Hypothalamus (tissue), 51 donors: ENCODE results near the gene ESRRA.
"Not testable (repeated sequence)": the region's sequence is repeated elsewhere in the genome, so short reads cannot be mapped to it uniquely, and the experiment has no call there.

Source experiments
- DNase-seq, 51 donors: peaks; one replicate each; lab custom pipeline; 2025; lab: John Stamatoyannopoulos, UW

Gene ESRRA

DNA sequence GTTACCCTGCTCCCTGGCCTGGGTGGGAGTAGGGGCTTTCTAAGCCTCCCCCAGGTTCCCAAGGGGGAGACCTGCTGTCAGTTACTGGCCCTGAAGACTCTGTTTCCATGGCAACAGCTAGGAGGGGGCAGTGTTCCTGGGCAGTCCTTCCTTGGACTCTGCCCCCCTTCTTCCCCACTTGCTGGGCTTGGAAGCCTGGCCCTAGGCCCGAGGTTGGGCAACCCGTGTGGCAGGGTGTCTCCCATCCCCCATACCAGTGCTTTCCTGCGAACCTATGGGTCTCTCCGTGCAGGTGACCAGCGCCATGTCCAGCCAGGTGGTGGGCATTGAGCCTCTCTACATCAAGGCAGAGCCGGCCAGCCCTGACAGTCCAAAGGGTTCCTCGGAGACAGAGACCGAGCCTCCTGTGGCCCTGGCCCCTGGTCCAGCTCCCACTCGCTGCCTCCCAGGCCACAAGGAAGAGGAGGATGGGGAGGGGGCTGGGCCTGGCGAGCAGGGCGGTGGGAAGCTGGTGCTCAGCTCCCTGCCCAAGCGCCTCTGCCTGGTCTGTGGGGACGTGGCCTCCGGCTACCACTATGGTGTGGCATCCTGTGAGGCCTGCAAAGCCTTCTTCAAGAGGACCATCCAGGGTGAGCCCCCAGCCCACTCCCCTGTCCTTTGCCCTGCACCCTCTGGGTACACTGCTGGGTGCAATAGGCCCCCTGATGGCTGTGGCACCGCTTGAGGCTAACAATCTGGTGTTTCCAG is 1.7 kb downstream of the ESRRA start:
- DNase-seq, result peak in 21 of 51 donors; percentile 20 to 73 (median 35)

DNA sequence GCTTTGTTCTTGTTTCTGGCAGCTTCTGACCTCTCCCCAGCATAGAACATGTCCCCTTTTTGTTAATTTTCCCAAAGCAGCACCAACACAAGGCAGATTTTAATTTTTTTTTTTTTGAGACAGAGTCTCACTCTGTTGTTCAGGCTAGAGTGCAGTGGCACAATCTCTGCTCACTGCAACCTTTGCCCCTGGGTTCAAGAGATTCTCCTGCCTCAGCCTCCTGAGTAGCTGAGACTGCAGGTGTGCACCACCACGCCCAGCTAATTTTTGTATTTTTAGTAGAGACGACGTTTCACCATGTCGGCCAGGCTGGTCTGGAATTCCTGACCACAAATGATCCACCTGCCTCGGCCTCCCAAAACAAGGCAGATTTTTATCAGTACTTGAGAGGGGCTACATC is 2.5 kb downstream of the ESRRA start:
- not testable (repeated sequence) for DNase-seq

DNA sequence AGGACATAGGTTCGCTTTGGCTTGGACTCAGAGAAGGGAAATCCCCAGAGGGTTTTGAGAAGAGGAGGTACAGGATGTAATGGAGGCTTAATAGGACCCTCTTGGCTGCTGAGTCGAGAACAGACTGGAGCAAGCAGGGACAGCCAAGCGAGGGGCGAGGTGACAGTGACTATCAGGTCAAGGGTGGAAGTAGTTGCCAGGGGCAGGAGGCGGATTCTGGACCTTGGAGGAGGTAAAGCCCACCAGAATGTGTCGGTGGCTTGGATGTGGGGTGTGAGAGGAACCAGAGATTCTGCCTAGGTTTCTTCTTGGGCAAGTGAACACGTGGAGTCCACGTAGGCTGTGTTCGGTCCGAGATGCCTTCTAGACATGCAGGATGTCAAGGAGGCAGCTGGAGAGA is 7.6 kb downstream of the ESRRA start:
- no peak for DNase-seq

DNA sequence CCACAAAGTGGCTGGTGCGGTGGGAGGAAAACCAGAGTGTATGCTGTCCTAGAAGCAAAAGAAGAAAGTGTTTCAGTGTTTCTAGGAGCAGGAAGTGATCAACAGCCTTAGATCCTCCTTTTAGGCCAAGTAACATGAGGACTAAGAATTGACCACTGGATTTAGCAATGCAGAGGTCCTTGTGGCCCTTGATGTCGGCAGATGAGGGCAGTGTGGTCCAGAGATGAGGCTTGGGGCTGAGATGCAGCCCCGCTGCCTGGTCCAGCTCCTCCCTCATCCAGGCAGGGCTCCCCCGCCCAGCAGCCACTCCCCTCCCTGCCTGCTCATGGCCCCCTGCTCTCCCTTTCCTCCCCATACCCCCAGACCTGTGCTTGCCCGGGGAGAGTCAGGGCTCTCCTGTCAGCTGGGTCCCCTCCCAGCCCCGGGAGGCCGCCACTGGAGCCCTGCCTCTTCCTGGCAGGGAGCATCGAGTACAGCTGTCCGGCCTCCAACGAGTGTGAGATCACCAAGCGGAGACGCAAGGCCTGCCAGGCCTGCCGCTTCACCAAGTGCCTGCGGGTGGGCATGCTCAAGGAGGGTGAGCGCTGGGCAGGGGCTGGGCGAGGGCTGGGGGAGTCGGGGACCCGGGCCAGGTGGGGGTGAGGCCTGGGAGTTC is 8.3 kb downstream of the ESRRA start:
- peak in 14 of 51 donors; percentile 18 to 61 (median 32) for DNase-seq

DNA sequence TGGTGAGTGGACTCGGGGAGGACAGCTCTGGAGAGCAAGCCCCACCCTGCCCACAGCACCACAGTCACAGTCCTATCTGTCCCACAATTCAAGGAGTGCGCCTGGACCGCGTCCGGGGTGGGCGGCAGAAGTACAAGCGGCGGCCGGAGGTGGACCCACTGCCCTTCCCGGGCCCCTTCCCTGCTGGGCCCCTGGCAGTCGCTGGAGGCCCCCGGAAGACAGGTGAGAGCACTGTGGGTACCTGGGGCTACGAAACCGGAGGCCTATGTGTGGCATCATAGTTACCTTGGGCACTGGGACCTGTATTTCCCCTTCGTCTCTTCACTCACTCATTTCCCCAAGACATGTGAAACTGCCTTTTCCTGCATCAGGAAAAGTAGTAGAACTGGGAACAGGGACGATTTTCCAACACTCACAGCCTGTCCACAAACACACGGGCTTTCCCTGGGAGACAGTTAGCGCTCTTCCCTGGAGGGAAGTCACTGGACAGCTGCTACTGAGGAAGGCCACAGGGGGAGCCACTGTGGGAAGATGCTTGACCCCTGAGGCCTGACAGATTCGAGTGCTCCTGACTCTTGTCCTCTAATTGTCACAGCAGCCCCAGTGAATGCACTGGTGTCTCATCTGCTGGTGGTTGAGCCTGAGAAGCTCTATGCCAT is 9.0 kb downstream of the ESRRA start:
- DNase-seq, result no peak

DNA sequence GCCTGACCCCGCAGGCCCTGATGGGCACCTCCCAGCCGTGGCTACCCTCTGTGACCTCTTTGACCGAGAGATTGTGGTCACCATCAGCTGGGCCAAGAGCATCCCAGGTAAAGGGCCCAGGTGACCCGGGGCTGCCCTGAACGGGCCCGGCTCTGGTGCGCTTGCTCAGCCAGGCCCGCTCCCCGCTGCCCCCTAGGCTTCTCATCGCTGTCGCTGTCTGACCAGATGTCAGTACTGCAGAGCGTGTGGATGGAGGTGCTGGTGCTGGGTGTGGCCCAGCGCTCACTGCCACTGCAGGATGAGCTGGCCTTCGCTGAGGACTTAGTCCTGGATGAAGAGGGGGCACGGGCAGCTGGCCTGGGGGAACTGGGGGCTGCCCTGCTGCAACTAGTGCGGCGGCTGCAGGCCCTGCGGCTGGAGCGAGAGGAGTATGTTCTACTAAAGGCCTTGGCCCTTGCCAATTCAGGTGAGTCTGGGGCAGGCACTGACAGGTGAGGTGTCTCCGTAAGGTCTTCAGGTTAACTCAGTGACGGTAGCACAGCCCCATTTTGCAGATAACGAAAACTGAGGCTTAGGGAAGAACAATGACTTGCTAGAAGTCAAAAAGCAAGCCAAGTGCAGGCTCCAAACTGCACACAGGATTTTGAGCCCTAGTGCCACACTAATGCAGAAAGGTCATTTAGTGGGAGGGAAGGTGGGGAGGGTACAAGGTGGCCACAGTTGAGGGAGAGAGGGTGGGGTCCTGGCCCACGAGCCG is 9.7 kb downstream of the ESRRA start:
- DNase-seq, result no peak

- DNase-seq, result not testable (repeated sequence)
These were observed 10.6 kb downstream of the ESRRA start for GRCh38 chr11:64315667-64316526.

DNA sequence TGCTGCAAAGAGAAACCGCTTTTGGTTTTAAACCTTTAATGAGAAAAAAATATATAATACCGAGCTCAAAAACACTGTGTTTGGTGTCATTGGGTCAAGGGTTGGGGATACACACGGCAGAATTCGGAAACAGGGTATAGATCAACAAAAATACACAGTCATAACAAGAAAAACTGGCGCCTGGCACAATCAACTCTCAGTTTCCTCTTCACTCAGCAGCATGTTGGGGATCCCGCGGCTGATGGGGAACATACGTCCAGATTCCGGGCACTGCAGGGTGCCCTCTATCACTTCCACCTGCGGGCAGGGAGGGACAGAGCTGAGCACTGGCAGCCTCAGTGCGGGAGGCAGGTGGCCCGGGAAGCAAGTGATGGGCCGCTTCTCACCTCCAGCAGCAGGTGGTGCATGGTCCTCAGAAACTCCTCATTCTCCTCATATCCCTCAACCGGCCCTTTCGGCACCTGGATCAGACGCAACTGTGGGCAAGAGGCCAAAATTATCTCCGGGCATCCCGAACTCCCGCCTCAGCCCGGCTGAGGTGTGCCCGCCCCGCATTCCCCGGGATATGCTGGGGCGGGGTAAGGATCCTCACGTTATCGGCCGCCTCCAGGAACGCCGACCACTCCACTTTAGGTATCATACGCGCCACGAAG is 11.5 kb downstream of the ESRRA start:
- no peak for DNase-seq

- peak; percentile 74 to 99 (median 94) for DNase-seq
These were observed 12.1 kb downstream of the ESRRA start, which contains the start of gene TRMT112 for GRCh38 chr11:64317325-64317960. TSS of gene TRMT112 (minus strand) at chr11:64317559. CDS start at chr11:64317526, 33 bp downstream.

DNA sequence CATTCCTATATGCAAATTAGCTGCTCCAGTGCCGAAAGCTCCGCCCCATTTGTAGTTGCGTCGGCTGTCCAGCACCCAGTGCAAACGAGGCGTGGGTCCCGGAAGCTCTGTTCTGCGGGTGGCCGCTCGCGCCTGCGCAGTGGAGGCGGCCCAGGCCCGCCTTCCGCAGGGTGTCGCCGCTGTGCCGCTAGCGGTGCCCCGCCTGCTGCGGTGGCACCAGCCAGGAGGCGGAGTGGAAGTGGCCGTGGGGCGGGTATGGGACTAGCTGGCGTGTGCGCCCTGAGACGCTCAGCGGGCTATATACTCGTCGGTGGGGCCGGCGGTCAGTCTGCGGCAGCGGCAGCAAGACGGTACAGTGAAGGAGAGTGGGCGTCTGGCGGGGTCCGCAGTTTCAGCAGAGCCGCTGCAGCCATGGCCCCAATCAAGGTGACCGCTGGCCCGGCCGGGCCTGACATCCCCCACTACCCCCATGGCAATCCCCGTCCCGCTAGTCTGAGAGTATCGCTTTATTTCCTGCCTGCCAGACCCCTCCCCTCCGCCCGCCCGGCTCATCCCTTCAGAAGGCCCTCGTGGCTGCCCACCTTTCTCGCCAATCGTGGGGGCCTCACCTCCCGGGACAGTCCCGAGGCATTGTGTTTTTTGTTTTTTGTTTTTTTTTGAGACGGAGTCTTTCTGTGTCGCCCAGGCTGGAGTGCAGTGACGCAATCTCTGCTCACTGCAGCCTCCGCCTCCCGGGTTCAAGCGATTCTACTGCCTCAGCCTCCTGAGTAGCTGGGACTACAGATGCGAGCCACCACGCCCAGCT is 12.8 kb downstream of the ESRRA start, which contains the start of gene PRDX5:
TSS of gene PRDX5 (plus strand) at position 161 of the 805 bp plus-strand sequence. CDS start at position 256, 95 bp downstream.
- peak; percentile 76 to 99 (median 94) for DNase-seq

- DNase-seq, result no peak
These were observed 13.7 kb downstream of the ESRRA start for GRCh38 chr11:64318766-64319761.

- DNase-seq, result no peak
These were observed 15.2 kb downstream of the ESRRA start for GRCh38 chr11:64320556-64320955.

- no peak for DNase-seq
These were observed 15.7 kb downstream of the ESRRA start for GRCh38 chr11:64321026-64321425.

GRCh38 chr11:64321533-64321932 is 16.2 kb downstream of the ESRRA start:
- DNase-seq, result no peak

DNA sequence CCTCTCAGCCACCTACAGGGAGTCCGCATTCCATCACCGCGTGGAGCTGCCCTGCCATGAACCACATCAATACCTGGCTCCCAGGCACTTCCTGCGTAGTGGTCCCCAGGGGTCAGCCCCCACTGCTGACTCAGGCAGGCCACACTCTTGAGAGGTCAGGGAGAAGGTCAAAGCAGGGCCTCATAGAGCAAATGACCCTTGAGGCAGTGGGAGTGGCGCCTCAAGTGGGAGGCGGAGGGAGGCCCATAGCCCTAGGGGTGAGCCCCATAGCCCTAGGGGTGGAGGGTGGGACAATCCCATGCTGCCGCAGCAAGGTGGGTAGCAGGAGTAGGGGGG is 17.6 kb downstream of the ESRRA start:
- DNase-seq, result no peak

- no peak for DNase-seq
These were observed 18.0 kb downstream of the ESRRA start for GRCh38 chr11:64323373-64323772.

- DNase-seq, result not testable (repeated sequence)
These were observed 18.7 kb downstream of the ESRRA start for GRCh38 chr11:64323984-64324383.
